Neuronal stem cell (in vitro differentiated cells): ENCODE results near the gene KLKB1.
"Not testable (repeated sequence)": the region's sequence is repeated elsewhere in the genome, so short reads cannot be mapped to it uniquely, and the experiment has no call there.

Experiments used
- DNase-seq: peaks from one replicate; pipeline ENCODE4 v3.0.0-alpha.2; 2013; ENCODE audit warnings: low spot score
- H2AFZ ChIP-seq: one replicate; pipeline ENCODE4 v1.6.1; 2013; ENCODE audit warnings: mild to moderate bottlenecking, low read length, inconsistent platforms
- H2AK5ac ChIP-seq: 2 replicates; pipeline ENCODE4 v1.6.1; 2013; ENCODE audit warnings: low read depth, mild to moderate bottlenecking, inconsistent platforms, low read length, moderate library complexity, mixed read lengths
- H2BK120ac ChIP-seq: 2 replicates; pipeline ENCODE4 v1.6.1; 2013; ENCODE audit warnings: low read depth, mild to moderate bottlenecking, inconsistent platforms, low read length, moderate library complexity, mixed read lengths
- H2BK12ac ChIP-seq: one replicate; pipeline ENCODE4 v1.6.1; 2013; ENCODE audit warnings: low read length, inconsistent platforms
- H2BK15ac ChIP-seq: 2 replicates; pipeline ENCODE4 v1.6.1; 2013; ENCODE audit warnings: mild to moderate bottlenecking, low read length, inconsistent platforms, mixed read lengths
- H2BK5ac ChIP-seq: one replicate; pipeline ENCODE4 v1.6.1; 2013; ENCODE audit warnings: inconsistent platforms, mild to moderate bottlenecking, low read length, moderate library complexity
- H3K14ac ChIP-seq: one replicate; pipeline ENCODE4 v1.6.1; 2013; ENCODE audit warnings: low read length, inconsistent platforms
- H3K18ac ChIP-seq: 2 replicates; pipeline ENCODE4 v1.6.1; 2013; ENCODE audit warnings: low read length, inconsistent platforms
- H3K23ac ChIP-seq: 2 replicates; pipeline ENCODE4 v1.6.1; 2013; ENCODE audit warnings: low read depth, mild to moderate bottlenecking, mixed read lengths, low read length, inconsistent platforms; ENCODE audit not compliant: poor library complexity
- H3K27ac ChIP-seq: replicated peaks from 3 replicates; pipeline ENCODE4 v1.5.1; 2013; ENCODE audit warnings: low read length, inconsistent platforms
- H3K27me3 ChIP-seq, 3 experiments: 2 replicates each; pipeline ENCODE4 v1.6.1; 2013; ENCODE audit warnings: low read length in 3 of 3, mild to moderate bottlenecking in 2 of 3, inconsistent platforms in 1 of 3, low read depth in 1 of 3, mixed read lengths in 1 of 3, moderate library complexity in 1 of 3; ENCODE audit not compliant: control insufficient read depth in 3 of 3, insufficient read depth in 3 of 3
- H3K36me3 ChIP-seq, 2 donors: replicated peaks in 1 of 2; 2 replicates each; pipeline ENCODE4 v1.6.1; 2013; ENCODE audit warnings: low read length in 2 of 2; ENCODE audit not compliant: control insufficient read depth in 2 of 2, insufficient read depth in 2 of 2
- H3K4ac ChIP-seq: 2 replicates; pipeline ENCODE4 v1.6.1; 2013; ENCODE audit warnings: inconsistent platforms, mild to moderate bottlenecking, low read length, moderate library complexity
- H3K4me1 ChIP-seq, 2 donors: 1 replicate in 1 of 2; 2 replicates in 1 of 2; pipeline ENCODE4 v1.6.1; 2013; ENCODE audit warnings: low read length in 2 of 2, low read depth in 1 of 2; ENCODE audit not compliant: control insufficient read depth in 2 of 2, insufficient read depth in 1 of 2
- H3K4me2 ChIP-seq: one replicate; pipeline ENCODE4 v1.6.1; 2013; ENCODE audit warnings: mild to moderate bottlenecking, low read length, inconsistent platforms; ENCODE audit not compliant: insufficient read depth, poor library complexity, severe bottlenecking
- H3K4me3 ChIP-seq, 2 donors: 2 replicates each; pipeline ENCODE4 v1.5.1; 2013; ENCODE audit warnings: low read length in 2 of 2, mild to moderate bottlenecking in 2 of 2, inconsistent platforms in 1 of 2, moderate library complexity in 1 of 2
- H3K79me1 ChIP-seq: one replicate; pipeline ENCODE4 v1.6.1; 2013; ENCODE audit warnings: low read depth, mild to moderate bottlenecking, inconsistent platforms, low read length, moderate library complexity
- H3K9ac ChIP-seq: one replicate; pipeline ENCODE4 v1.6.1; 2013; ENCODE audit warnings: mild to moderate bottlenecking, low read depth, low read length, inconsistent platforms; ENCODE audit not compliant: poor library complexity
- H3K9me3 ChIP-seq, 2 donors: replicated peaks in 1 of 2; 2 replicates each; pipeline versions ENCODE3 to v1.6.1; 2013; ENCODE audit warnings: low read length in 2 of 2, mild to moderate bottlenecking in 2 of 2, inconsistent platforms in 1 of 2, low read depth in 1 of 2, mixed read lengths in 1 of 2, moderate library complexity in 1 of 2; ENCODE audit not compliant: control insufficient read depth in 2 of 2, insufficient read depth in 1 of 2
- H4K8ac ChIP-seq: one replicate; pipeline ENCODE4 v1.6.1; 2013; ENCODE audit warnings: low read depth, mild to moderate bottlenecking, inconsistent platforms, low read length, moderate library complexity
- H4K91ac ChIP-seq: one replicate; pipeline ENCODE4 v1.6.1; 2013; ENCODE audit warnings: low read length, low read depth, mild to moderate bottlenecking, inconsistent platforms; ENCODE audit not compliant: poor library complexity
- WGBS, 2 donors: extraction: QIAGEN DNeasy Blood & Tissue Kit; methylation state at CpG; one replicate each; pipeline ENCODE4 v1.1.7; 2013; ENCODE audit warnings: missing lambda C conversion rate in 2 of 2, mixed read lengths in 1 of 2; ENCODE audit not compliant: insufficient read length in 2 of 2, insufficient replicate concordance in 1 of 2; ENCODE audit errors: extremely low coverage in 2 of 2; 5-methylcytosine and 5-hydroxymethylcytosine counted together

Gene KLKB1

DNA sequence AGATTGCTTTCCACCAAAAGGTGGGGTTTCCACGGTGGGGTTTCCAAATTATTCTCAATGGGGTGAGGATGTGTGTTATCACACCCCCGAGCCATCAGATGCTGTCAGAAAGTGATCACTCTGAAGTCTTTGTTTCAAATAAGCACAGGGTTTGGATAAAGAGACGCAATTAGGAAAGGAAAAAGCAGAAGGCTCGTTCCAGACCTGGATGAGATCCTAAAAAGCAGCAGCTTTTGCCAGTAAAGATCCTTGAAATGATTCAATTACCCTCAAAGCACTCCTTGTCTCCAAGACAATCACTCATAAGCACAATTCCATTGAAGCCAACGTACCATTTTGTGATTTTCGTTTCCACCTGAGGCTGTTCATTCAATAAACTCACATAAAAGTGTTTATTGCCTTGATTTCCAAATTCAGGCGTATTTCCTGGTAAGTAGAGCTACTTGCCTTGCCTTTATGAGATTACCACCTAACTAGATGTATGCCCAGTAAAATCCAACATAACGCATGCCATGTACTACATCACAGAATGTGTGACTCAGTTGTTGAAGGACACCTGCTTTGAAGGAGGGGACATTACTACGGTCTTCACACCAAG, 43.9 kb downstream of the KLKB1 start:
- H2BK12ac ChIP-seq: no peak overlapping the region
- no peaks in the 10 kb centered on the region for H3K9me3 ChIP-seq
- no peak for DNase-seq
- no peak overlapping the region for H4K8ac ChIP-seq
- H2AK5ac ChIP-seq: no peak overlapping the region
- no peak overlapping the region for H2BK15ac ChIP-seq
- peaks cover 0 to 3% (median 0%) of the 10 kb centered on the region in 3 experiments for H3K27me3 ChIP-seq
- H3K27ac ChIP-seq: no peak overlapping the region
- no peak overlapping the region for H3K4me2 ChIP-seq
- H2AFZ ChIP-seq: no peak overlapping the region
- H3K36me3 ChIP-seq: no peaks in the 10 kb centered on the region
- H3K4me3 ChIP-seq: no peak overlapping the region
- peaks cover 0 to 7% of the 10 kb centered on the region in 2 donors for H3K4me1 ChIP-seq
- no peak overlapping the region for H3K14ac ChIP-seq
- no peak overlapping the region for H3K4ac ChIP-seq
- no peak overlapping the region for H2BK5ac ChIP-seq
- no peaks in the 10 kb centered on the region for H3K79me1 ChIP-seq
- H3K18ac ChIP-seq: no peak overlapping the region
- H3K23ac ChIP-seq: no peak overlapping the region
- H3K9ac ChIP-seq: no peak overlapping the region
- H4K91ac ChIP-seq: no peak overlapping the region
- no CpG with 5 or more reads among the region's 9 CpGs for WGBS, 2 donors
- H2BK120ac ChIP-seq: no peak overlapping the region

DNA sequence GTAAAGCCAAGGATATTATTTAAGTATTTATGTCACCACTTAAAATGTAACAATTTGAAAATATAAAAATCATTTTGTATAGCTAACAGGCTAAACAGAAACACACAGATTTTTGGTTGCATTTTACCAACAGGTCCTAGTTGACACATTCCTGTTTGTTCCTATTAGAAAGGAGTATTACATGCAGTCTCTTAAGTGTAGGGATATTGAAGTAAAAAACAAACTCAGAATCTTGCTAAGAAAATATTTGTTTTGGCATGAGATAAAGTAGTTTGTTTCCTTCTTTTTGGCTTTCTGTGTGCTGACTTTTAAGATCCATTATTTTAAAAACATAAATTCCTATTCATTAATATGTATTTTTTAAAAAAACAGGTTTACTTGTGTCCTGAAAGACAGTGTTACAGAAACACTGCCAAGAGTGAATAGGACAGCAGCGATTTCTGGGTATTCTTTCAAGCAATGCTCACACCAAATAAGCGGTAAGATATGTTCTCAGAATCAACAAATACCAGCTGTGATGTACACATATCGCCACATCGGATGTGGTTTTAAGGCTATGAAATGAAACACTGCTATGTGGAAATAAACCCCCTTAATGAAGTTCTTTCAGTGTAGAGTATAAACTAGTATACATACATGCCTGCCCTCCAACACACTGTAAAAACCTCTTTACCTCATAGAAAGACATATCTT, 45.5 kb downstream of the KLKB1 start:
- Histone ChIP-seq H3K27ac (no peak overlapping the region), H3K79me1 (no peaks in the 10 kb centered on the region), H2BK120ac (no peak overlapping the region), H3K27me3 (no peaks in the 10 kb centered on the region), H2AFZ (no peak overlapping the region), H3K4ac (no peak overlapping the region), H3K9me3 (no peaks in the 10 kb centered on the region), H3K36me3 (no peaks in the 10 kb centered on the region), H3K4me1 (no peaks in the 10 kb centered on the region), H3K4me2 (no peak overlapping the region), H4K8ac (no peak overlapping the region), H3K14ac (no peak overlapping the region), H3K18ac (no peak overlapping the region), H2BK12ac (no peak overlapping the region), H2BK15ac (no peak overlapping the region), H4K91ac (no peak overlapping the region), H2AK5ac (no peak overlapping the region), H3K23ac (no peak overlapping the region), H2BK5ac (no peak overlapping the region), H3K9ac (no peak overlapping the region), H3K4me3 (no peak overlapping the region)
- DNase-seq: no peak
- no CpG with 5 or more reads among the region's 4 CpGs for WGBS, 2 donors

DNA sequence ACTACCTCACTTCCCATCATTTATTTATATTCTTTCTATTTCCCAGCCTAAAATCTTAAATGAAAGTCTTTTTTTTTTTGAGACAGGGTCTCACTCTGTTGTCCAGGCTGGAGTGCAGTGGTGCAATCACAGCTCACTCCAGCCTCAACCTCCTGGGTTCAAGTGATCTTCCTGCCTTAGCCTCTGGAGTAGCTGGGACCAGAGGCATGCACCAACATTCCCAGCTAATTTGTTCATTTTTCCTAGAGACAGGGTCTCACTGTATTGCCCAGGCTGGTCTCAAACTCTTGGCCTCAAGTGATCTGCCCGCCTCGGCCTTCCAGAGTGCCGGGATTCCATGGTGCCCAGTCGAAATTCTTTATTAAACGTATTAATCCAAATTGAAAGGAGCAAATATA, 46.1 kb downstream of the KLKB1 start:
- H3K9ac ChIP-seq, H3K4me3 ChIP-seq: not testable (repeated sequence)

DNA sequence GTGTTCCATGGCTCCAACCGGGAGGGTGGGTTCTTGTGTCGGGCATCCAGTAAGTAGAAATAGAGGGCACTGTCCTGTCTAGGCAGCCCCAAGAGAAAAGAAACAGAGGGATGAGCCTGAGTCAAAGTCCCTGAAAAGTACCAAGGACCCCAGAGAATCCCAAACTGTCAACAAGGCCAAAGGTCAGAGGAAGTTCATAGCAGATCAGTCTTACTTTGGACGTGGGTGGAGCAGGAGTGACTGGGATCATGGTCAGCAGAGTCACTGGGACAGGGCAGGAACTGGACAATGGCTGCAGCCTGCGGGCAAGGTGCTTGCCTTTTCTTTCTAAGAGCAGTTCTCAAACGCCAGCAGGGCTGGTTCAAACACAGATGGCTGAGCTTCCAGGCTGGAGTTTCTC, 56.0 kb downstream of the KLKB1 start:
- WGBS, 2 donors: no CpG with 5 or more reads among the region's 5 CpGs
- H3K36me3 ChIP-seq: no peaks in the 10 kb centered on the region
- no peak overlapping the region for H3K18ac ChIP-seq

More for the DNA sequence above, 46.1 kb downstream of the KLKB1 start:
- not testable (repeated sequence) for H2BK12ac ChIP-seq, H2AFZ ChIP-seq, H2BK5ac ChIP-seq, H3K27ac ChIP-seq, H2BK120ac ChIP-seq, H4K91ac ChIP-seq, H4K8ac ChIP-seq, H3K27me3 ChIP-seq, H3K4ac ChIP-seq, H3K9me3 ChIP-seq, H2BK15ac ChIP-seq, H3K79me1 ChIP-seq, H3K23ac ChIP-seq, H3K18ac ChIP-seq, H3K14ac ChIP-seq, DNase-seq, H3K4me2 ChIP-seq, H2AK5ac ChIP-seq, H3K36me3 ChIP-seq, H3K4me1 ChIP-seq
- no CpG with 5 or more reads among the region's 5 CpGs for WGBS, 2 donors

More for the DNA sequence above, 56.0 kb downstream of the KLKB1 start:
- H3K9ac ChIP-seq: no peak overlapping the region
- H3K27me3 ChIP-seq: peaks cover 0 to 10% (median 0%) of the 10 kb centered on the region in 3 experiments
- H3K4me1 ChIP-seq: no peaks in the 10 kb centered on the region
- H4K8ac ChIP-seq: no peak overlapping the region
- no peak overlapping the region for H2AFZ ChIP-seq
- H3K79me1 ChIP-seq: no peaks in the 10 kb centered on the region
- DNase-seq: no peak
- H3K27ac ChIP-seq: no peak overlapping the region
- H2BK5ac ChIP-seq: no peak overlapping the region
- no peak overlapping the region for H2BK15ac ChIP-seq
- H3K23ac ChIP-seq: no peak overlapping the region
- H4K91ac ChIP-seq: no peak overlapping the region
- H2BK12ac ChIP-seq: no peak overlapping the region
- H3K9me3 ChIP-seq: no peaks in the 10 kb centered on the region
- H2BK120ac ChIP-seq: no peak overlapping the region
- H3K4ac ChIP-seq: no peak overlapping the region
- no peak overlapping the region for H3K14ac ChIP-seq
- no peak overlapping the region for H3K4me2 ChIP-seq
- no peak overlapping the region for H2AK5ac ChIP-seq
- no peak overlapping the region for H3K4me3 ChIP-seq
